CD8-positive, alpha-beta memory T cell (primary cell): ENCODE results near the gene GPR22. TPM values are rescaled to one million over a fixed set of nuclear protein-coding genes. Genes with fewer than 3 reads are reported as not detected.
A peak's percentile ranks its signal among the peaks of the same experiment; 100 is the strongest.

ENCODE experiments used
- CTCF ChIA-PET: fragments of 350-600 bp; sonication (Branson Sonifier 250); formaldehyde crosslinking; loops from one replicate; lab custom pipeline; 2021; ENCODE audit warnings: antibody characterized with exemption; lab: Charles Lee
- POLR2A ChIA-PET: fragments of 350-600 bp; sonication (Branson Sonifier 250); formaldehyde crosslinking; loops from one replicate; lab custom pipeline; 2021; ENCODE audit warnings: antibody characterized with exemption; lab: Charles Lee
- DNase-seq, 5 donors: peaks; one replicate each; pipeline versions ENCODE4 v3.0.0 to v3.0.0-alpha.2; 2020 to 2022; ENCODE audit warnings: mixed read lengths in 1 of 5
- H3K27ac ChIP-seq: one replicate; pipeline ENCODE4 v1.7.0; 2013; ENCODE audit warnings: low read depth, mild to moderate bottlenecking, low read length, moderate library complexity
- H3K27me3 ChIP-seq: 2 replicates; pipeline ENCODE4 v1.7.0; 2013; ENCODE audit warnings: low read length, mild to moderate bottlenecking; ENCODE audit not compliant: insufficient read depth, poor library complexity, severe bottlenecking
- H3K36me3 ChIP-seq: 2 replicates; pipeline ENCODE4 v1.7.0; 2013; ENCODE audit warnings: mild to moderate bottlenecking, low read length, moderate library complexity; ENCODE audit not compliant: insufficient read depth
- H3K4me1 ChIP-seq: 2 replicates; pipeline ENCODE4 v1.7.0; 2013; ENCODE audit warnings: mild to moderate bottlenecking, low read length, moderate library complexity; ENCODE audit not compliant: insufficient read depth
- H3K4me3 ChIP-seq: 2 replicates; pipeline ENCODE4 v1.7.0; 2013; ENCODE audit warnings: mild to moderate bottlenecking, low read length
- H3K9me3 ChIP-seq: 2 replicates; pipeline ENCODE4 v1.7.0; 2013; ENCODE audit warnings: mild to moderate bottlenecking, low read length
- H3K27ac Mint-ChIP-seq, 8 donors: one replicate each; pipeline ENCODE4 v1.8.0; 2020 to 2021; ENCODE audit warnings: mixed read lengths in 8 of 8, mild to moderate bottlenecking in 6 of 8, inconsistent platforms in 3 of 8, moderate library complexity in 3 of 8
- H3K27me3 Mint-ChIP-seq, 2 donors: one replicate each; pipeline ENCODE4 v1.8.0; 2020 to 2021; ENCODE audit warnings: mixed read lengths in 2 of 2, mild to moderate bottlenecking in 1 of 2, moderate library complexity in 1 of 2
- H3K36me3 Mint-ChIP-seq, 3 donors: one replicate each; pipeline ENCODE4 v1.8.0; 2020 to 2021; ENCODE audit warnings: mixed read lengths in 3 of 3, inconsistent platforms in 1 of 3, mild to moderate bottlenecking in 1 of 3
- H3K4me1 Mint-ChIP-seq, 3 donors: one replicate each; pipeline ENCODE4 v1.8.0; 2020 to 2021; ENCODE audit warnings: mixed read lengths in 3 of 3, inconsistent platforms in 1 of 3, mild to moderate bottlenecking in 1 of 3
- H3K4me3 Mint-ChIP-seq, 7 donors: one replicate each; pipeline ENCODE4 v1.8.0; 2020 to 2021; ENCODE audit warnings: mixed read lengths in 7 of 7, mild to moderate bottlenecking in 6 of 7, moderate library complexity in 4 of 7, inconsistent platforms in 2 of 7
- H3K9me3 Mint-ChIP-seq, 5 donors: one replicate each; pipeline ENCODE4 v1.8.0; 2020 to 2022; ENCODE audit warnings: mixed read lengths in 5 of 5, mild to moderate bottlenecking in 3 of 5, moderate library complexity in 2 of 5, inconsistent platforms in 1 of 5
- polyA plus RNA-seq: library from polyadenylated mRNA; unstranded; fragments of 300-500 nt; fragmentation: Illumina TruSeq; gene quantifications from one replicate; pipeline ENCODE4 v1.2.3, GENCODE V29; 2021
- total RNA-seq, 2 experiments: library from RNA; stranded (reverse); gene quantifications; one replicate each; pipeline ENCODE4 v1.2.3, GENCODE V29; 2021

The GPR22 gene
- total and polyA plus RNA-seq, 3 experiments from 2014 or later, result 0.28 TPM; not detected in 2

GRCh38 chr7:107502154-107502553, 32.3 kb downstream of the GPR22 start:
- Histone ChIP-seq H3K4me1 (no peaks in the 10 kb centered on the region), H3K36me3 (no peaks in the 10 kb centered on the region), H3K4me3 (no peak overlapping the region), H3K27ac (no peak overlapping the region), H3K9me3 (no peaks in the 10 kb centered on the region), H3K27me3 (no peaks in the 10 kb centered on the region)
- no peak for DNase-seq
- Mint-ChIP-seq H3K36me3 (peaks cover 11 to 15% (median 12%) of the 10 kb centered on the region in 3 donors), H3K27ac (no peak overlapping the region), H3K9me3 (no peaks in the 10 kb centered on the region), H3K4me3 (no peak overlapping the region), H3K27me3 (no peaks in the 10 kb centered on the region), H3K4me1 (peaks cover 31 to 67% (median 38%) of the 10 kb centered on the region in 3 donors)
- CTCF ChIA-PET, result no interaction called here
- POLR2A ChIA-PET, result interaction anchor here (0.8 kb wide), 1 partner anchor 23 kb away, joined by 3 read pairs; no protein-coding TSS in a partner anchor

- Mint-ChIP-seq H3K27ac (peak overlapping the region in 1 of 8 donors; percentile 21), H3K9me3 (no peaks in the 10 kb centered on the region), H3K4me3 (no peak overlapping the region), H3K36me3 (peaks cover 11 to 17% (median 11%) of the 10 kb centered on the region in 3 donors), H3K27me3 (no peaks in the 10 kb centered on the region), H3K4me1 (peaks cover 30 to 68% (median 38%) of the 10 kb centered on the region in 3 donors)
- POLR2A ChIA-PET, result no interaction called here
- H3K27me3 ChIP-seq, result no peaks in the 10 kb centered on the region
- H3K4me1 ChIP-seq, result no peaks in the 10 kb centered on the region
- no peaks in the 10 kb centered on the region for H3K9me3 ChIP-seq
- DNase-seq, result no peak
- H3K36me3 ChIP-seq, result no peaks in the 10 kb centered on the region
- no peak overlapping the region for H3K27ac ChIP-seq
- H3K4me3 ChIP-seq, result no peak overlapping the region
- CTCF ChIA-PET, result no interaction called here
Observed at GRCh38 chr7:107502797-107503196, 32.9 kb downstream of the GPR22 start.

DNA sequence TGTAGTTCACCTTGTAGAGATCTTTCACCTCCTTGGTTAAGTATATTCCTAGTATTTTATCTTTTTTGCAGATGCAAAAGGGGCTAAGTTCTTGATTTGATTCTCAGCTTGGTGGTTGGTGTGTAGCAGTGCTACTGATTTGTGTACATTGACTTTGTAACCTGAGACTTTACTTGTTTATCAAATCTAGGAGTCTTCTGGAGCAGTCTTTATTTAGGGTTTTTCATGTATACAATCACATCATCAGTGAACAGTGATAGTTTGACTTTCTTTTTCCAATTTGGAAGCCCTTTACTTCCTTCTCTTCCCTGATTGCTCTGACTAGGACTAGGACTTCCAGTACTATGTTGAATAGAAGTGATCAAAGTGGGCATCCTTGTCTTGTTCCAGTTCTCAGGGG, 33.8 kb downstream of the GPR22 start:
- DNase-seq, result no peak
- POLR2A ChIA-PET, result no interaction called here
- Histone ChIP-seq H3K27ac (no peak overlapping the region), H3K36me3 (no peaks in the 10 kb centered on the region), H3K4me3 (no peak overlapping the region), H3K9me3 (no peaks in the 10 kb centered on the region), H3K27me3 (no peaks in the 10 kb centered on the region), H3K4me1 (no peaks in the 10 kb centered on the region)
- Mint-ChIP-seq H3K27ac (peak overlapping the region in 1 of 8 donors; percentile 21), H3K4me1 (peaks cover 23 to 63% (median 33%) of the 10 kb centered on the region in 3 donors), H3K4me3 (no peak overlapping the region), H3K36me3 (peaks cover 11 to 18% (median 12%) of the 10 kb centered on the region in 3 donors), H3K27me3 (no peaks in the 10 kb centered on the region), H3K9me3 (no peaks in the 10 kb centered on the region)
- CTCF ChIA-PET, result no interaction called here

GRCh38 chr7:107505362-107505761, 35.5 kb downstream of the GPR22 start:
- Mint-ChIP-seq H3K36me3 (peaks cover 7 to 20% (median 12%) of the 10 kb centered on the region in 3 donors), H3K4me1 (peaks cover 23 to 59% (median 28%) of the 10 kb centered on the region in 3 donors), H3K4me3 (no peak overlapping the region), H3K27ac (no peak overlapping the region), H3K27me3 (no peaks in the 10 kb centered on the region), H3K9me3 (no peaks in the 10 kb centered on the region)
- Histone ChIP-seq H3K4me3 (no peak overlapping the region), H3K9me3 (no peaks in the 10 kb centered on the region), H3K36me3 (no peaks in the 10 kb centered on the region), H3K27ac (no peak overlapping the region), H3K27me3 (no peaks in the 10 kb centered on the region), H3K4me1 (no peaks in the 10 kb centered on the region)
- ChIA-PET CTCF (no interaction called here), POLR2A (no interaction called here)
- DNase-seq, result no peak

DNA sequence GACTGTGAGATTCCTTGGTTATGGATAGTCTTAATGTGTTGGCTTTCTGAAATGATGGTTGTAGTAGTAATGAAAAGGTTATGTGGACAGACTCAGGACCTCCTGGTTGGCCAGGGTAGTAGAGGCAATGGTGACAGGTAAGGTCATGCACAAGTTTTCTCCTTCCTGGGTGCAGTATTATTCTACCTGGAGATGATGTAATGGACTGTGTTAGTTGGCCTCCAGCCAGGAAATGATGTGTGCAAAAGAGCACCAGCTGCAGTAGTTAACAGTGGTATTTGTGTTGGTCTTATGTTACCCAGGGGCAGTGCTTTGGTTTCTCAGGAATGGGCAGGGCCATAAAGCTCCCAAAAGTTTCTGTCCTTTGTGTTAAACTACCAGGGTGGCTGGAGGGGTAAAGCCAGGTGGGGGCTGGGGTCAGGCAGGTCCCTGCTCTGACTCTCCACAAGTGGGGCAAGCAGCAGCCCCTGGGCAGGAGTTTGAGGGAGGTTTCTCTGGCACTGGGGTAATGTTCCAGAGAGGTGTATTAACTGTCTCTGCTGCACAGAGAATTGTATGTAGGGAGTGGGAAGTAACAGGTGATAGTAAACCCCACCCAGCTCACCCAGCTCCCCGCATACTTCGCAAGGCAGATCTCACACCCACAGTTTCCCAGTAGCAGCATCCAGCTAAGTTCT, 36.3 kb downstream of the GPR22 start:
- no peak overlapping the region for H3K4me3 Mint-ChIP-seq
- CTCF ChIA-PET, result no interaction called here
- POLR2A ChIA-PET, result no interaction called here
- Histone ChIP-seq H3K27ac (no peak overlapping the region), H3K9me3 (no peaks in the 10 kb centered on the region), H3K4me1 (no peaks in the 10 kb centered on the region), H3K27me3 (no peaks in the 10 kb centered on the region), H3K4me3 (no peak overlapping the region), H3K36me3 (no peaks in the 10 kb centered on the region)
- H3K9me3 Mint-ChIP-seq, result no peaks in the 10 kb centered on the region
- H3K4me1 Mint-ChIP-seq, result peaks cover 31 to 61% (median 34%) of the 10 kb centered on the region in 3 donors
- no peaks in the 10 kb centered on the region for H3K27me3 Mint-ChIP-seq
- peak overlapping the region in 3 of 8 donors; percentile 23 to 74 (median 40) for H3K27ac Mint-ChIP-seq
- peaks cover 8 to 20% (median 16%) of the 10 kb centered on the region in 3 donors for H3K36me3 Mint-ChIP-seq
- no peak for DNase-seq

GRCh38 chr7:107506674-107507339, 37.0 kb downstream of the GPR22 start:
- H3K27me3 ChIP-seq, result no peaks in the 10 kb centered on the region
- peaks cover 9 to 20% (median 16%) of the 10 kb centered on the region in 3 donors for H3K36me3 Mint-ChIP-seq
- no peak overlapping the region for H3K27ac ChIP-seq
- no peaks in the 10 kb centered on the region for H3K4me1 ChIP-seq
- H3K27me3 Mint-ChIP-seq, result no peaks in the 10 kb centered on the region
- H3K4me3 ChIP-seq, result no peak overlapping the region
- H3K4me3 Mint-ChIP-seq, result no peak overlapping the region
- H3K36me3 ChIP-seq, result no peaks in the 10 kb centered on the region
- H3K9me3 Mint-ChIP-seq, result no peaks in the 10 kb centered on the region
- peaks cover 32 to 61% (median 33%) of the 10 kb centered on the region in 3 donors for H3K4me1 Mint-ChIP-seq
- H3K27ac Mint-ChIP-seq, result peak overlapping the region in 1 of 8 donors; percentile 77
- no peaks in the 10 kb centered on the region for H3K9me3 ChIP-seq
- ChIA-PET POLR2A (interaction anchor here (0.7 kb wide), 1 partner anchor 8 kb away, joined by 4 read pairs; no protein-coding TSS in a partner anchor), CTCF (no interaction called here)
- DNase-seq, result no peak

Other genes with a start within 250 kb of the GPR22 start
- gene COG5, start 93.9 kb downstream of the GPR22 start, total RNA-seq, result 10 to 100 TPM; 29.2 to 38.9 TPM
- 39.4 TPM for gene COG5, start 93.9 kb downstream of the GPR22 start, polyA plus RNA-seq
- gene DUS4L, start 93.9 kb downstream of the GPR22 start, total RNA-seq, result 10 to 100 TPM; 11.6 TPM
- 6.6 TPM for gene DUS4L, start 93.9 kb downstream of the GPR22 start, polyA plus RNA-seq
- gene BCAP29, start 110.2 kb downstream of the GPR22 start, total RNA-seq, result 10 to 100 TPM; 46.5 to 48.7 TPM
- gene BCAP29, start 110.2 kb downstream of the GPR22 start, polyA plus RNA-seq, result 44.6 TPM
- gene SLC26A4, start 190.8 kb downstream of the GPR22 start, total RNA-seq, result 1 to 10 TPM in 1 of 2 experiments, under 1 TPM in 1; 0.78 to 2.1 TPM
- gene SLC26A4, start 190.8 kb downstream of the GPR22 start, polyA plus RNA-seq, result not detected